Breast epithelium (tissue), 3 donors: Measurements from ENCODE around the gene SFMBT1.

Experiments used
- CTCF ChIP-seq, 3 donors: fragments of 450-650 bp; IDR thresholded peaks; one replicate each; pipeline ENCODE4 v1.5.1; 2016 to 2017; ENCODE audit warnings: antibody characterized with exemption in 3 of 3, mild to moderate bottlenecking in 3 of 3, moderate library complexity in 3 of 3
- POLR2A ChIP-seq: fragments of 450-650 bp; IDR thresholded peaks from one replicate; pipeline ENCODE4 v1.6.1; 2016; ENCODE audit warnings: antibody characterized with exemption, mild to moderate bottlenecking, moderate library complexity
- POLR2AphosphoS5 ChIP-seq, 3 donors: sonication (generic); formaldehyde crosslinking; IDR thresholded peaks; one replicate each; pipeline ENCODE4 v1.6.1; 2017; ENCODE audit warnings: antibody characterized with exemption in 3 of 3

- TF ChIP-seq CTCF (IDR thresholded peaks at IDR 0.05) (no peak), POLR2A (no peak), POLR2AphosphoS5 (IDR thresholded peaks at IDR 0.05) (no peak)
Measured at GRCh38 chr3:52907497-52907896, 138.4 kb downstream of the SFMBT1 start.
